HG03196 (cell line): Measurements from ENCODE around the gene ARHGAP42.

Experiments used
- ATAC-seq: cut with Tn5 transposase; IDR thresholded peaks from one replicate; pipeline ENCODE4 v1.9.1; 2021; ENCODE audit not compliant: unreplicated experiment

ARHGAP42 gene

DNA sequence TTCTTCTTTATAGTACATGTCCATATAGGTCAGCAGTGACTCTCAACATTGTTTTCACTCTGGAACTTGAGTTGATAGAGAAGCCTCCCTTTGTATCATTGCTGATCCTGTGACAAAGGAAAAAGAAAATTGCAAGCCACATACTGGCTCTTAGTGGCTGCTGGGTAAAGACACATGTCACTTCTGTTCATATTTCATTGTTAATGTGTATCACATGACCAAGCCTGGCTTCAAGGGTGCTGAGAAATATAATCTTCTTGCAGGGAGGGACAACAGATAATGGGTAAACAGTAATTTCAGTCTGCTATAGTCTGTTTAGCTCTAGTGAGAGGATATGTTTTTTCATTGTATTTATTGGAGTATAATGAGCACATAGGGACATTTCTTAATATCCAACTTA, 269.3 kb downstream of the ARHGAP42 start:
- ATAC-seq = no peak

GRCh38 chr11:100957499-100957898, 270.4 kb downstream of the ARHGAP42 start:
- no peak for ATAC-seq

- ATAC-seq = no peak
These were observed 274.5 kb downstream of the ARHGAP42 start for GRCh38 chr11:100961633-100962032.

GRCh38 chr11:100963375-100963774, 276.3 kb downstream of the ARHGAP42 start:
- ATAC-seq = no peak

GRCh38 chr11:100964435-100964834, 277.3 kb downstream of the ARHGAP42 start:
- ATAC-seq = no peak

- ATAC-seq = no peak
These were observed 278.3 kb downstream of the ARHGAP42 start for GRCh38 chr11:100965346-100965745.

- ATAC-seq = no peak
These were observed 279.3 kb downstream of the ARHGAP42 start for GRCh38 chr11:100966366-100966765.

DNA sequence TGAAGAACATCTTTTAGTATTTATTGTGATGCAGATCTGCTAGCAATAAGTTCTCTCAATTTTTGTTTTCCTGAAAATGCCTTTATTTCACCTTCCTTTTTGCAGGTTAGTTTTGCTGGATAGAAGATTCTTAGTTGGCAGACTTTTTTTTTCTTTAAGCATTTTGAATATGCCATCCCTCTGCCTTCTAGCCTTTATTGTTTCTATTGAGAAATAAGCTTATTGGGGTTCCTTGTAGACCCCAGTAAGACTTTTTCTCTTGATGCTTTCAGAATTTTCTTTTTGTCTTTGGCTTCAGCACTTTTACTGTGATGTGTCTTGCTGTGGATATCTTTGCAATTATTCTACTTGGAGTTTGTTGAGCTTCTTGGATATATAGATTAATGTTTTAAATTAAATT, 281.9 kb downstream of the ARHGAP42 start:
- ATAC-seq = no peak

DNA sequence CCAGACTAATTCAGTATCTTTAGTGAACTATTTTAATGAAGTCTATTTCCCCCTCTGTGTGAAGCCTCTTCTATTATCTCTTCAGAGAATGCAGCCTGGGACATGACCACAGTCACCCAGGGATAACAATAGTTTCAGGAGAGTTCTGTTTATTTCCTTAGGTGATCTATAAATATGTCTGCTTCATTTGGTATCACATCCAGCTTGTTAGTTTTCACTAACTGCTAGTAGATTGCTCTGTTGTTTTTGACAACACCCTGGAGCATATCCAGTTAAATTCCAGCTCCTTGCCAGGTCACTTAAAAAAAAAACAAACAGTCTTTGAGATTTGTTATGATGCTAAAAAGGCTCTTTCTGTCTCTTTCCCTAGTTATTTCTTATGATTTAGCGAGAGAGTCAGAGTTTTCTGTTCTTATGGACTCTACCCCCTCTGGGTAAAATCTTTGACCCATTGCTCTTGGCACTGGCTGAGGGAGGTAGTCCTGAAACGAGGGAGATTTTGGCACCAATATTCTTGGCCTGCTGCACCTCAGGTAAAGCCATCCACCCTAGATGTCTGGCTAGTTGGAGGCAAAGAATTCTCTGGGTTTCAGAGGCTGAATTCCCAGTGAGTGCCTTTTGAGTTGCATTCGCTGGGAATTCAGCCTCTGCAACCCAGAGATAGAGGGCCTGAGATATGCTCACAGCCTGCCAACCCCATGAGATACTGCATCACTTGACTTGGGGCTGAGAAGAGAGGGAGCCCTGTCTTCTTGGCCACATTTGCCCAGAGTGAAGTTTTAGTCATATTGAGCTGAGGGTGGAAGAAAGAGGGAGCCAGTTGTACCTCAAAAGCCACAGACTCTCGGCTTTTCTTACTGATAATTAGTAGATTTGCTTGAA, 283.4 kb downstream of the ARHGAP42 start:
- no peak for ATAC-seq

DNA sequence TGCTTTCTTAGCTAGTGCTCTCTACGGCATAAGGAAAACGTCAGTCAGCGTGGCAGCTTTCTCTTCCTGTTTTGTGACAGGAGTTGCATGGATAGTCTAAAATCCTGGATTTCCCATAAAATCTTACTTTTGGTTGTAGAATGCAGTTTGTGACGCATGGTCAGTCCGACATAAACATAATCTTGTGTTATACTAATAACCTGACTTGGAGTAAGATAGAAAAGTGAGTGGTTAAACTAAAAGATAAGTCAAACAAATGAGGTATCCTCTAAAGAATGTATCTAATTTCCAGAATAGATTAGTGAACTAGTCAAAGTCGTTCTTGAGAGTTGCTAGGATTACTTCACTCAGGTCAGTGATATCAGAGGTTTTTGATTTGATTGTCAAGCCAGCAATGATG, 285.0 kb downstream of the ARHGAP42 start:
- ATAC-seq = no peak

- ATAC-seq = no peak
These were observed 291.4 kb downstream of the ARHGAP42 start for GRCh38 chr11:100978442-100978841.

DNA sequence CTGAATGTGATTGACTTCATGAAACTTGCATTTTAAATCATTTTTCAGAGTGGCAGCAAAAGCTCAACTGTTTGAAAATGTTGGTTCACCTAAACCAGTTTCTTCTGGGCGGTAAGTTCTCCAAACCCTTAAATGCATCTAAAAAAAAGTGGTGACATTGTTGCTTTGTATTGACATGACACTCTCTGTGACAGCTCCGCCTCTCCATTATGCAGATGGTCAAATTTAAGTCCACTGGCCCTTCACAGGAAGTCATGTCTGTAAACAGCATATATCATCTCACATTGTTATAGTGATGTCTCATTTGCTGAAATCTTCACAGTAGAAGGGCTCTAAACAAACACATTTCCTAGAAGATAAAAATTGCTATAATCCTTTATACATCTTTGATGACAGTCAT, 291.9 kb downstream of the ARHGAP42 start:
- no peak for ATAC-seq

DNA sequence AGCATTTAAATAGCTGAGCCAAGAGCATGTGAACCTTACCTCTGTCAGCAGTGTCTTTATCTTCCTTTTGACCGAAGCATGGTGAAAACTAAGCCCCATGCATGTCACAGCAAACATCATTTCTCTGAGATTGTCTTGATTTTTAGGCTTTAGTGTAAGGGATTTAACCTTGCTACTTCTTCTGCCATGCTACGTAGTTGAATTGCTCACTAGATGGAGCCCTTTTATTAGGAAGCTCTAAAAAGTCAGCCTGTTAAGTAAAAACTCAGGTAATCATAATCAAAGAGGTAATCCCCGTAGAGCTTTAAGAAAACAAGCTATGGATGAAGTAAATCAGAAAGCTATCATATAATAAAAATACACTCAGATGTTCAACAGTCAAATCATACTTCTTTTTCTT, 293.1 kb downstream of the ARHGAP42 start:
- no peak for ATAC-seq

DNA sequence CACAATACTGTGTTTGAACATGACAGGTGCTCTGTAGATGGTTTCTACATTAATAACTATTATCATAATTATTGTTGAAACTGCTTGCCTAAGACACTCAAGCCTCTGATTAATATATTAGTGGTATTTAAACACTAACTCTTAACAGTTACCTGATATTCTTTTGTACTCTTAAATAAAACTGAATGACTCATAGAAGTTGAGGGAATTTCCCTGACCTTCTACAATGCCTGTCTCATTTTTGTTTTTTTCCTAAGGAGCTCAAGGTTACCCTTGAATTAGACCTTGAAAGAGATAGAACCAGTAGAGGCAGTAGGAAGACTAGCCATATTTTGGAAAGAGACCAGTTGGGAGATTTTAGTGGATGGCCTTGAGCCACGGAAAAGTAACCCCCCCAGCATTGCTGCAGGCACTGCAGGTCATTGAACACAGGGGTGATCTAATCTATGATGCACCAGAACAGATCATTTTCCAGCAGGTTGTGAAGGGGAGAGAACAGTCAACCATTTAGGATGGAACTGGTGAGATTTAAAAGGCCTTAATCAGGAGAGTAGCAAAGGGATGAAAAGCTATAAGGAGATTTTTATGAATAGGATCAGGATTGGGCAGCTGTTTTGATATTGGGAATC, 294.2 kb downstream of the ARHGAP42 start:
- no peak for ATAC-seq

- ATAC-seq = no peak
These were observed 297.6 kb downstream of the ARHGAP42 start for GRCh38 chr11:100984668-100985067.

- ATAC-seq = no peak
These were observed 303.8 kb downstream of the ARHGAP42 start for GRCh38 chr11:100990931-100991330.

GRCh38 chr11:100991541-100991940, 304.5 kb downstream of the ARHGAP42 start:
- ATAC-seq = no peak

GRCh38 chr11:100994966-100995365, 307.9 kb downstream of the ARHGAP42 start:
- no peak for ATAC-seq

- no peak for ATAC-seq
These were observed 312.7 kb downstream of the ARHGAP42 start for GRCh38 chr11:100999756-101000155.

- ATAC-seq = no peak
These were observed 316.4 kb downstream of the ARHGAP42 start for GRCh38 chr11:101003468-101003867.

GRCh38 chr11:101008961-101009689, 322.0 kb downstream of the ARHGAP42 start:
- no peak for ATAC-seq

DNA sequence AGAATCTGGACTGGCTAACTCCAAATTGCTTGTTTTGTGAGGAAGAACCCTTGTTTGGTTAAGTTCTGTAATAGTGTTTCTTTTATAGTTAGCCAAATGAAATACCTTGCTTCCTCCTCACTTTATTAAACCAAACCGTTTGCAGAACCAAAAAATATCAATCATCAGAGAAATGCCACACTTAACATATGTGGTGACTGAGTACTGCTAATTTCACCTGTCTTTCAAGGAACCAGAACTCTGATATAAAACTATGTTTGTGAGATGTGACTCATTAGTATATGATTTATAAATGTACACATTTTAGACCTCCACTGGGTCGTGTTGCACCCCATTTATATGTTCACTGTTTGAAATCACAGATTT, 322.6 kb downstream of the ARHGAP42 start:
- ATAC-seq = no peak
